Measurements from ENCODE around the gene RABIF. TPM values are rescaled to one million over a fixed set of nuclear protein-coding genes. Genes with fewer than 3 reads are reported as not detected.
A peak's percentile ranks its signal among the peaks of the same experiment; 100 is the strongest.
"Not testable (repeated sequence)": the region's sequence is repeated elsewhere in the genome, so short reads cannot be mapped to it uniquely, and the experiment has no call there.

Gene RABIF
- polyA plus RNA-seq, 4 donors, result 7.8 to 11.2 (median 10.3) TPM

DNA sequence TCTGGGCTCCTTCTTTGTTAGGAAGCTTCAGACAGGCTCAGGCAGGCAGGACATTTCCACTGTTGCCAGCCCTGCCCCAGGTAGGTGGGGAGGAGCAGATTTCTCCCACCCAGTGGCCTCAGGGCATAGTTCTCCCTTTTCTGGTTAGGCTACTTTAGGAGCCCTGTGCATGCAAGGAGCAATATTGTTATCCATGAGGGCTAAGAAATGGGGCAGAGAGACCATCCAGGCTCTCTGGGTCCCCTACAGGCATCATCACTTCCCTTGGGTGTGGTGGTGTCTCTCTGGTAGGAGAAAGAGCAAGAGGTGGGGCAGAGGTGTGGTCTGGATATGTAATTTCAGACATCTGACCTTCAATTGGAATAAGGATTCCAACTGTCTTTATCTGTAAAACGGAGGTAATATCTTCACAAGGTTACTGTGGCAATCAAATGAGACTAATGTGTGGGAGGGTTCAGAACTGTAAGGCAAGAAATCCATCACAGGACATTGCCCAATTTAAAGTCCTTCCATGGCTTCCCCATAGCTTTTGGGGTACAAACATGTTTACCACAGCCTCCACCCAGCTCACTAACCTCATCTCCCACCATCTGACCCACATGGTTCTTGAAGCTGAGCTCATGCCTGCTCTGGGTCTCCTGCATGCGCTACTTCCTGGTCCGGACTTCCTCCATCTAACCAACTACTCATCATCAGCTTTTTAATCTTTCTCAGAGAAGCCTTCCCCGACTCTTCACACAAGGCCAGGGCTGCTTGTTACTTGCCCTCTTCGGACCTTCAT, 52.1 kb downstream of the RABIF start:
- Histone ChIP-seq H3K36me3 (ENCODE audit: control insufficient read depth in 3 of 3, insufficient read depth in 2 of 3, low read depth in 1 of 3, low read length in 3 of 3) (no peaks in the 10 kb centered on the region), H3K27ac (ENCODE audit: low read depth in 1 of 3, low read length in 2 of 3) (no peak overlapping the region), H3K4me1 (ENCODE audit: control insufficient read depth in 3 of 3, insufficient read depth in 2 of 3, low read depth in 1 of 3, low read length in 2 of 3) (no peaks in the 10 kb centered on the region), H3K9me3 (ENCODE audit: control insufficient read depth in 2 of 2, insufficient read depth in 1 of 2, low read depth in 1 of 2, low read length in 1 of 2) (no peaks in the 10 kb centered on the region), H3K4me3 (ENCODE audit: low read depth in 1 of 3, low read length in 3 of 3) (no peak overlapping the region), H3K27me3 (ENCODE audit: control insufficient read depth in 3 of 3, insufficient read depth in 3 of 3, low read length in 3 of 3) (no peaks in the 10 kb centered on the region)
- 58 to 71% (median 68%) methylated on average over 5 of the region's 5 CpGs for WGBS, 3 donors
- FAIRE-seq (no peak), DNase-seq (no peak)

DNA sequence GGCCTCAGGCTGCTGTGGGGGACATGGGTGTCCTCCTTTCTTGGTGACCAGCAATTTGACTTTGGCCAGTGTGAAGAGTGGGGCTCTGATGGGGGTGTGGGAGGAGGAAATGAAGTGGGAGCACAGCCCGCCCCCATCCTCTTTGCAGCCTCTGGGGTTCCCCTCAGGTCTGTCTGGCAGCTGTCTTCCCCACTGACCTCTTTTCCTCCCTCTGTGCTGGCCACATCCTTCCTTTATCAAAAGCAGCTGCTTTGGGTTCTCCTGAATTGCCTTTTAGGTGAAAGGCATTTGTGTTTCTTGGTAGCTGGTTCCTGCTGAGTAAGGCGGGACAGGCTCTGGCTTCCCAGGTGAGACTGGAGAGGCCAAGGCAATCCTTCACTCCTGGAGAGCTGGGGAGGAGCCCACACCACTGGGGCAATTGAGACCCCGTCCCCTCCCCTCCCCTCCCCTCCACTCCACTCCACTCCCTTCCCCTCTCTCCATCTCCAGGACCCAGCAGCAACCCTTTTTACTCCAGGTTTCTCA, 53.3 kb downstream of the RABIF start:
- peak in 1 of 2 donors; percentile 29 for DNase-seq
- WGBS, 3 donors, result 32 to 55% (median 45%) methylated on average over 3 of the region's 3 CpGs
- H3K4me1 ChIP-seq (ENCODE audit: control insufficient read depth in 3 of 3, insufficient read depth in 2 of 3, low read depth in 1 of 3, low read length in 2 of 3), result no peaks in the 10 kb centered on the region
- no peak overlapping the region for H3K4me3 ChIP-seq (ENCODE audit: low read depth in 1 of 3, low read length in 3 of 3)
- no peaks in the 10 kb centered on the region for H3K36me3 ChIP-seq (ENCODE audit: control insufficient read depth in 3 of 3, insufficient read depth in 2 of 3, low read depth in 1 of 3, low read length in 3 of 3)
- no peak overlapping the region for H3K27ac ChIP-seq (ENCODE audit: low read depth in 1 of 3, low read length in 2 of 3)
- no peak for FAIRE-seq
- H3K27me3 ChIP-seq (ENCODE audit: control insufficient read depth in 3 of 3, insufficient read depth in 3 of 3, low read length in 3 of 3), result no peaks in the 10 kb centered on the region
- H3K9me3 ChIP-seq (ENCODE audit: control insufficient read depth in 2 of 2, insufficient read depth in 1 of 2, low read depth in 1 of 2, low read length in 1 of 2), result no peaks in the 10 kb centered on the region

DNA sequence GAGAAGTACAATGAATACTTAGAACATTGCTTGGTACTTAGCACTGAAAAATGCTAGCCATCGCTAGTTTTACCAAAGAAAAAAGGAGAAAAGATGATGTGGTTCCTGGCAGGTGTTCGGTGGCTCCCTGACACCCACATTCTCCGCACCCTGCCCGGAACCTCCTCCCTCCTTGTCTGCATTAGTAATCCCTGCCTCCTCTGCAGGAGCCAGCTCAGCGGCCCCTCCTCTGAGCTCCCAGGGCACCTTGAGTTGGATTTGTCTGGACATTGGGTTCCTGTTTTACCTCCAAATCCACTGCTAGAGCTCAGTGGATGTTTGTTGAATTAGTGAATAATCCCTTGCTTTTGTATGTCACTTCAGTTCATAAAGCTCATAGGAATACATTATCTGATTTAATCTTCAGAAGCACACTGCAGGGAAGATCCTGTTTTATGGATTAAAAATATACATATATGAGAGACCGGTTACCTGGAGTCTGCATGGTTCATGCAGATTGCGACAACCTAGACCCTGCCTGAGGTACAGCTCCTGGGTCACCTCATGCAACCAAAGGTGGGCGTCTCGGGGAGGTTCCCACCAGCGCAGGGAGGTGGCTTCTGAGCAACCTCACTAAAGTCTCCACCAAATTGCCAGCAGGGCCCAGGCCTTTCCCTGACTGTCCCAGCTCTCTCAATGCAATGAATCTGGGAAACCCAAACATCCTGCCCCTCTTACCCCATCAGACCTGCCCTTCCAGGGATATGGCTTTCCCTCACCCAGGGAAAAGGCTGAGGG, 54.0 kb downstream of the RABIF start:
- H3K27ac ChIP-seq (ENCODE audit: low read depth in 1 of 3, low read length in 2 of 3), result no peak overlapping the region
- WGBS, 3 donors, result 65 to 78% (median 69%) methylated on average over 10 of the region's 10 CpGs
- no peak for FAIRE-seq

DNA sequence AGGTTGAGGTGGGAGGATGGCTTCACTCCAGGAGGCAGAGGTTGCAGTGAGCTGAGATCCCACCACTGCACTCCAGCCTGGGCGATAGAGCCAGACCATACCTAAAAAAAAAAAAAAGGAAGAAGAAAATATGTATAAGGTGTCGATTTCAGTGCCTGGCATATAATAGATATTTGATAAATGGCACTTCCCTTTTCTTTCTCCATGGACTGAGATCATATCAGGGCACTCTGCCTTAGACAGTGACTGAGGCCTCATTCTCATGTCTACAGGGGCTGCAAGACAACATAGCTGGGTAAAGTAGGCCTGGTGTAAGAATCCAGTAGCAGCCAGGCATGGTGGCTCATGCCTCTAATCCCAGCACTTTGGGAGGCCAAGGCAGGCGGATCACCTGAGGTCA, 57.0 kb downstream of the RABIF start:
- Histone ChIP-seq H3K4me3 (ENCODE audit: low read depth in 1 of 3, low read length in 3 of 3) (no peak overlapping the region), H3K4me1 (ENCODE audit: control insufficient read depth in 3 of 3, insufficient read depth in 2 of 3, low read depth in 1 of 3, low read length in 2 of 3) (no peaks in the 10 kb centered on the region), H3K27ac (ENCODE audit: low read depth in 1 of 3, low read length in 2 of 3) (no peak overlapping the region), H3K36me3 (ENCODE audit: control insufficient read depth in 3 of 3, insufficient read depth in 2 of 3, low read depth in 1 of 3, low read length in 3 of 3) (no peaks in the 10 kb centered on the region), H3K27me3 (ENCODE audit: control insufficient read depth in 3 of 3, insufficient read depth in 3 of 3, low read length in 3 of 3) (no peaks in the 10 kb centered on the region), H3K9me3 (ENCODE audit: control insufficient read depth in 2 of 2, insufficient read depth in 1 of 2, low read depth in 1 of 2, low read length in 1 of 2) (no peaks in the 10 kb centered on the region)
- no peak for FAIRE-seq
- no peak for DNase-seq
- WGBS, 3 donors, result 86 to 98% (median 95%) methylated on average over 3 of the region's 3 CpGs

More for the DNA sequence above, 54.0 kb downstream of the RABIF start:
- DNase-seq, result no peak
- H3K36me3 ChIP-seq (ENCODE audit: control insufficient read depth in 3 of 3, insufficient read depth in 2 of 3, low read depth in 1 of 3, low read length in 3 of 3), result no peaks in the 10 kb centered on the region
- no peak overlapping the region for H3K4me3 ChIP-seq (ENCODE audit: low read depth in 1 of 3, low read length in 3 of 3)
- H3K27me3 ChIP-seq (ENCODE audit: control insufficient read depth in 3 of 3, insufficient read depth in 3 of 3, low read length in 3 of 3), result no peaks in the 10 kb centered on the region
- H3K4me1 ChIP-seq (ENCODE audit: control insufficient read depth in 3 of 3, insufficient read depth in 2 of 3, low read depth in 1 of 3, low read length in 2 of 3), result no peaks in the 10 kb centered on the region
- no peaks in the 10 kb centered on the region for H3K9me3 ChIP-seq (ENCODE audit: control insufficient read depth in 2 of 2, insufficient read depth in 1 of 2, low read depth in 1 of 2, low read length in 1 of 2)

DNA sequence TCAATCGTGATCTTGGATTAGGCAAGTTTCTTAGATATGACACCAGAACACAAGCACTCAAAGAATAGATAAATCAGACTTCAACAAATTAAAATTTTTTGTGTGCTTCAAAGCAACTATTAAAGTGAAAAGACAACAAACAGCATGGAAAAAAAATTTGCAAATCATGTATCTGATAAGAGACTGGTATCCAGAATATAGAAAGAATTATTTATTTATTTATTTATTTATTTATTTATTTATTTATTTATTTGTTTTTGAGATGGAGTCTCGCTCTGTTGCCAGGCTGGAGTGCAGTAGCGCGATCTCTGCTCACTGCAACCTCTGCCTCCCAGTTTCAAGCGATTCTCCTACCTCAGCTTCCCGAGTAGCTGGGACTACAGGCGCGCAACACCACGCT, 59.7 kb downstream of the RABIF start:
- not testable (repeated sequence) for H3K27ac ChIP-seq (ENCODE audit: low read depth in 1 of 3, low read length in 2 of 3); H3K36me3 ChIP-seq (ENCODE audit: control insufficient read depth in 3 of 3, insufficient read depth in 2 of 3, low read depth in 1 of 3, low read length in 3 of 3); H3K4me3 ChIP-seq (ENCODE audit: low read depth in 1 of 3, low read length in 3 of 3); H3K27me3 ChIP-seq (ENCODE audit: control insufficient read depth in 3 of 3, insufficient read depth in 3 of 3, low read length in 3 of 3); DNase-seq; H3K9me3 ChIP-seq (ENCODE audit: control insufficient read depth in 2 of 2, insufficient read depth in 1 of 2, low read depth in 1 of 2, low read length in 1 of 2); FAIRE-seq; H3K4me1 ChIP-seq (ENCODE audit: control insufficient read depth in 3 of 3, insufficient read depth in 2 of 3, low read depth in 1 of 3, low read length in 2 of 3)
- WGBS, 3 donors, result 94 to 98% (median 96%) methylated on average over 9 of the region's 9 CpGs

Other genes starting within 250 kb of the RABIF start
- gene SYT2, start 178.7 kb downstream of the RABIF start, polyA plus RNA-seq, result 1 to 10 TPM in 1 of 4 donors, under 1 TPM in 1, not detected in 2; 0.03 to 1.8 TPM
- gene KDM5B, start 80.7 kb downstream of the RABIF start, polyA plus RNA-seq, result 10 to 100 TPM in 1 of 4 donors, 1 to 10 TPM in 3; 5.7 to 39.5 (median 9.1) TPM
- 1 to 10 TPM; 1.2 to 2.1 (median 1.6) TPM for gene PCAT6, start 78.2 kb downstream of the RABIF start, polyA plus RNA-seq
- gene KLHL12, start 38.1 kb upstream of the RABIF start, polyA plus RNA-seq, result 10 to 100 TPM; 12.7 to 28.2 (median 17.2) TPM
- 10 to 100 TPM; 48.5 to 77.7 (median 53.8) TPM for gene ADIPOR1, start 69.2 kb upstream of the RABIF start, polyA plus RNA-seq
- gene CYB5R1, start 78.1 kb upstream of the RABIF start, polyA plus RNA-seq, result 10 to 100 TPM in 3 of 4 donors, 1 to 10 TPM in 1; 6.5 to 34.8 (median 20.9) TPM
- 10 to 100 TPM; 58.9 to 80.4 (median 67.2) TPM for gene TMEM183A, start 118.2 kb upstream of the RABIF start, polyA plus RNA-seq
- gene PPFIA4, start 137.3 kb upstream of the RABIF start, polyA plus RNA-seq, result 1 to 10 TPM in 1 of 4 donors, under 1 TPM in 2, not detected in 1; 0.27 to 1.2 (median 0.54) TPM
- gene MYOG, start 196.9 kb upstream of the RABIF start, polyA plus RNA-seq, result 1 to 10 TPM in 1 of 4 donors, not detected in 3; 1.5 TPM
- 1 to 10 TPM in 1 of 4 donors, under 1 TPM in 2, not detected in 1; 0.38 to 1.4 (median 0.54) TPM for gene ADORA1, start 238.6 kb upstream of the RABIF start, polyA plus RNA-seq

Measured in small intestine (tissue), 7 donors.